GM19240 (cell line): ENCODE measurements around the gene SMIM38.
"Not testable (repeated sequence)": the region's sequence is repeated elsewhere in the genome, so short reads cannot be mapped to it uniquely, and the experiment has no call there.

Experiments
- DNase-seq: peaks from one replicate; pipeline ENCODE4 v3.0.0; 2011; ENCODE audit warnings: low spot score; ENCODE audit not compliant: insufficient read length

Gene SMIM38

GRCh38 chr11:69137151-69137844 lies 18.4 kb upstream of the SMIM38 start:
- no peak for DNase-seq

- DNase-seq, result no peak
These were observed 17.5 kb upstream of the SMIM38 start for GRCh38 chr11:69138265-69138664.

GRCh38 chr11:69140161-69140560 lies 15.6 kb upstream of the SMIM38 start:
- not testable (repeated sequence) for DNase-seq

- no peak for DNase-seq
These were observed 15.1 kb upstream of the SMIM38 start for GRCh38 chr11:69140635-69141034.

GRCh38 chr11:69141742-69142141 lies 14.0 kb upstream of the SMIM38 start:
- no peak for DNase-seq

- DNase-seq, result no peak
These were observed 12.8 kb upstream of the SMIM38 start for GRCh38 chr11:69142895-69143294.

GRCh38 chr11:69144316-69145049 lies 11.3 kb upstream of the SMIM38 start:
- DNase-seq, result no peak

GRCh38 chr11:69145050-69145380 lies 10.7 kb upstream of the SMIM38 start:
- DNase-seq, result no peak

GRCh38 chr11:69148377-69148762 lies 7.4 kb upstream of the SMIM38 start:
- DNase-seq, result no peak

- DNase-seq, result no peak
These were observed 6.9 kb upstream of the SMIM38 start for GRCh38 chr11:69148806-69149205.

- DNase-seq, result not testable (repeated sequence)
These were observed 6.2 kb upstream of the SMIM38 start for GRCh38 chr11:69149338-69150045.

GRCh38 chr11:69150175-69150574 lies 5.6 kb upstream of the SMIM38 start:
- DNase-seq, result no peak

GRCh38 chr11:69151836-69152235 lies 3.9 kb upstream of the SMIM38 start:
- no peak for DNase-seq

GRCh38 chr11:69152733-69153421 lies 2.9 kb upstream of the SMIM38 start:
- DNase-seq, result no peak

GRCh38 chr11:69153661-69154060 lies 2.1 kb upstream of the SMIM38 start:
- DNase-seq, result no peak

- no peak for DNase-seq
These were observed 1.4 kb upstream of the SMIM38 start for GRCh38 chr11:69154211-69154913.

GRCh38 chr11:69154938-69155301 lies 815 bp upstream of the SMIM38 start:
- DNase-seq, result no peak

GRCh38 chr11:69156235-69156639 lies 502 bp downstream of the SMIM38 start:
- no peak for DNase-seq

- DNase-seq, result no peak
These were observed 979 bp downstream of the SMIM38 start for GRCh38 chr11:69156673-69157155.

- no peak for DNase-seq
These were observed 1.6 kb downstream of the SMIM38 start for GRCh38 chr11:69157156-69157821.

- DNase-seq, result no peak
These were observed 2.1 kb downstream of the SMIM38 start for GRCh38 chr11:69157822-69158231.
